ENCODE results near the gene FZR1.
"Not testable (repeated sequence)": the region's sequence is repeated elsewhere in the genome, so short reads cannot be mapped to it uniquely, and the experiment has no call there.

The FZR1 gene

DNA sequence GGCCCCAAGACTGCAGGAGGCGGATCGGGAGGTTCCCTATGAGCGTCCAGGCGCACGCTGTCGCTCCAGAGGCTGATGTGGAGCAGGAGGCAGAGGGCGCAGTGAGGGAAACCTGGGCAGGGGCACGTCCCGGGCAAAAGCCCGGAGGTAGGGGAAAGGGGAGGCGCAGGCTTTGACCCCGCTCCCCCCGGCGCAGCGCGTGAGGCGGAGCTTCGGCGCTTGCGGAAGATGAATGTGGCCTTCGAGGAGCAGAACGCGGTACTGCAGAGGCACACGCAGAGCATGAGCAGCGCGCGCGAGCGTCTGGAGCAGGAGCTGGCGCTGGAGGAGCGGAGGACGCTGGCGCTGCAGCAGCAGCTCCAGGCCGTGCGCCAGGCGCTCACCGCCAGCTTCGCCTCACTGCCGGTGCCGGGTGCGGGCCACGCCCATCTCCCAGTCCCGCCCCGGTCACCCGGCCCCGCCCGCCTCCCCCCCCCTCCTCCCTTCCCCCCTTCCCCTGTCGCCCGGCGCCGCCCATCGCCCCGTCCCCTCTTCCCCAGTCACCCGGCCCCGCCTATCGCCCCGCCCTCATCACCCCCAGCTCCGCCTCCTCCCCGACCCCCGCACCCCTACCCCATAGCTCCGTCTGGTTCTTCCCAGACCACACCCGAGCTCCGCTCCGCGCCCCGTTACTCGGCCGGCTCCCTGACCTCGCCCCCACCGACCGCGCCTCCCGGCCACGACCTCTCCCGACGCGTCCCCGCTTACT, 70.8 kb downstream of the FZR1 start:
- peak; percentile 16 for DNase-seq

DNA sequence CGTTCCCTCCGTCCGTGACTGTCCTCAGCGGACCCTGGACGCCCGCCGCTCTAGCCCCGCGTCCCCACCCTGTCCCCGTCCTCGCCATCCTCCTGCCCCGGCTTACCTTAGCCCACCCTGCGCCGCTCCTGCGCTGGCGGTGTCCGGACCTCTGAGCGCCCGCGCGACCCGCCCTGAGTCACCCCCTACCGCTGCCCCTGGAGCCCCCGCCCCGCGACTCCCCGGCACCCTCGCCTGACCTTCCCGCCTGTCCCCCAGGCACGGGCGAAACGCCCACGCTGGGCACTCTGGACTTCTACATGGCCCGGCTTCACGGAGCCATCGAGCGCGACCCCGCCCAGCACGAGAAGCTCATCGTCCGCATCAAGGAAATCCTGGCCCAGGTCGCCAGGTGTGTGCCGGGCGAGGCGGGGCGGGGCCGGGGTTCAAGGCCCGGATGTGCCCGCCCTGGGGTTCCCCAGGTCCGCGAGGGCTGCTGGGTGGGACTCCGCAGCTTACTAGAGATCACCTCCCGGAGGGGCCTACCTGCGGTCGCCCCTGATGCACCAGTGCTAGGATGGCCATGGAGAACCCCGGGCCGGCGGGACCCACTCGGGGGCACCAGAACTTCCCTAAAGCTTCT, 71.7 kb downstream of the FZR1 start:
- no peak for DNase-seq

DNA sequence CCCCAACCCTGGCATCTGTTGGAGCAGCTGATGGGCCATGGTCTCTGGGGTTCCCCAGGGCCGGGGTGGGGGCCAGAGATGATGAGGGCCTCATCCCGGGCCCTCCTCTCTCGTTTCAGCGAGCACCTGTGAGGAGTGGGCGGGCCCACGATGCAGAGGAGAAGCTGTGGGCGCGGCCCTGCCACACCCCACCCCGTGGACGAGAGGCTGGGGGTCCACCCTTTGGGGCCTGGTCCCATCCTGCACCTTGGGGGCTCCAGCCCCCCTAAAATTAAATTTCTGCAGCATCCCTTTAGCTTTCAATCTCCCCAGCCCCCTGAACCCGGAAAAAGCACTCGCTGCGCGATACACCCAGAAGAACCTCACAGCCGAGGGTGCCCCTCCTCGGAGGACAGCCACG, 72.3 kb downstream of the FZR1 start:
- DNase-seq, result no peak

DNA sequence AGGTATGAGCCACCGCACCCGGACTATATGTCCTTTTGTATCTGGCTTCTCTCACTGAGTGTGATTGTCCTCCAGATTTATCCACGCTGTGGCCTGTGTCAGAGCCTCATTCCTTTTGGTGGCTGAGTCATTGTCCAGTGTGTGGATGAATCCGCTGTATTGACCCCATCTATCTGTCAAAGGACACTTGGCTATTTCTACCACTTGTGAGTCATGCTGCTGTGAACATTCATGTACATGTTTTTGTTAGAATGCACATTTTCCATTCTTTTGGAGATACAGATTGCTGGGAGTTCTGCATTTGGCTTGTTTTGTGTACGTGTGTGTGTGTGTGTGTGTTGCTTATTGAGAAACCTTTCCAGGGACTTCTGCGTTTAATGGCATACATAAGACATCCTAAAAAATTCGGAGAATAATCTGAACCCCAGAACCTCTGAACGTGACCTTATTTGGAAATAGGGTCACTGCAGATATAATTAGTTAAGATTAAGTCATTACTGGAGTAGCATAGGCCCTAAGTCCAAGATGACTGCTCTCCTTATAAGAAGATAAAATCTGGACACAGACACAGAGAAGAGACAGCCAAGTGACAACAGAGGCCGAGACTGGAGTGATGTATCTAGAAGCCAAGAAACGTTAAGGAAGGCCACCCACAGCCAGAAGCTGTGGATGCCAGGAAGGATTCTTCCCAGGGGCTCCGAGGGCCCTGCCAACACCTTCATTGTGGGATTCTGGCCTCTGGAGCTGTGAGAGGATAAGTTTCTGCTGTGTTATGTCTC, 74.2 kb downstream of the FZR1 start:
- DNase-seq, result no peak

DNA sequence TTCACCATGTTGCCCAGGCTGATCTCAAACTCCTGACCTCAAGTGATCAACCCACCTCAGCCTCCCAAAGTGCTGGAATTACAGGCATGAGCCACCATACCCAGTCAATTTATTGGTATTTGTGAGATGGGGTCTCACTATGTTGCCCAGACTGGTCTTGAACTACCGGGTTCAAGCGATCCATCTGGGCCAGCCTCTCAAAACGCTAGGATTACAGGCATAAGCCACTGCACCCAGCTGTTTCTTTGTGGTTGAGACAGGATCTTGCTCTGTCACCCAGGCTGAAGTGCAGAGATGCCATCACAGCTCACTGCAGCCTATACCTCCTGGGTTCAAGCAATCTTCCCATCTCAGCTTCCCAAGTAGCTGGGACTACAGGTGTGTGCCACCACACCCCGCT, 75.7 kb downstream of the FZR1 start:
- DNase-seq, result not testable (repeated sequence)

DNA sequence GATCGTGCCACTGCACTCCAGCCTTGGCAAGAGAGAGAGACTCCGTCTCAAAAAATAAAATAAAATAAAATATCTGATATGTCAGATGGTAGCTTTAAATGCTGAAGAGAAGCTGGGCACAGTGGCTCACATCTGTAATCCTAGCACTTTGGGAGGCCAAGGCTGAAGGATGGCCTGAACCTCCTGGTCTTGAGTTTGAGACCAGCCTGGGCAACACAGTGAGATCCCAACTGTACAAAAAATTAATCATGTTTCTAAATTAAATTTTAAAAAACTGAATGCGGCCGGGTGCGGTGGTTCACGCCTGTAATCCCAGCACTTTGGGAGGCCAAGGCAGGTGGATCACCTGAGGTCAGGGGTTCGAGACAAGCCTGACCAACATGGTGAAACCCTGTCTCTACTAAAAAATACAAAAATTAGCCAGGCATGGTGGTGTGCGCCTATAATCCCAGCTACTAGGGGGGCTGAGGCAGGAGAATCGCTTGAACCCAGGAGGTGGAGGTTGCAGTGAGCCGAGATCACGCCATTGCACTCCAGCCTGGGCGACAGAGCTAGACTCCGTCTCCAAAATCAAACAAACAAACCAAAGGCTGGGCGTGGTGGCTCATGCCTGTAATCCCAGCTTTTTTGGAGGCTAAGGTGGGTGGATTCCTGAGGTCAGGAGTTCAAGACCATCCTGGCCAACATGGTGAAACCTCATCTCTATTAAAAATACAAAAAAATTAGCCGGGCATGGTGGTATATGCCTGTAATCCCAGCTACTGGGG, 78.1 kb downstream of the FZR1 start:
- not testable (repeated sequence) for DNase-seq

DNA sequence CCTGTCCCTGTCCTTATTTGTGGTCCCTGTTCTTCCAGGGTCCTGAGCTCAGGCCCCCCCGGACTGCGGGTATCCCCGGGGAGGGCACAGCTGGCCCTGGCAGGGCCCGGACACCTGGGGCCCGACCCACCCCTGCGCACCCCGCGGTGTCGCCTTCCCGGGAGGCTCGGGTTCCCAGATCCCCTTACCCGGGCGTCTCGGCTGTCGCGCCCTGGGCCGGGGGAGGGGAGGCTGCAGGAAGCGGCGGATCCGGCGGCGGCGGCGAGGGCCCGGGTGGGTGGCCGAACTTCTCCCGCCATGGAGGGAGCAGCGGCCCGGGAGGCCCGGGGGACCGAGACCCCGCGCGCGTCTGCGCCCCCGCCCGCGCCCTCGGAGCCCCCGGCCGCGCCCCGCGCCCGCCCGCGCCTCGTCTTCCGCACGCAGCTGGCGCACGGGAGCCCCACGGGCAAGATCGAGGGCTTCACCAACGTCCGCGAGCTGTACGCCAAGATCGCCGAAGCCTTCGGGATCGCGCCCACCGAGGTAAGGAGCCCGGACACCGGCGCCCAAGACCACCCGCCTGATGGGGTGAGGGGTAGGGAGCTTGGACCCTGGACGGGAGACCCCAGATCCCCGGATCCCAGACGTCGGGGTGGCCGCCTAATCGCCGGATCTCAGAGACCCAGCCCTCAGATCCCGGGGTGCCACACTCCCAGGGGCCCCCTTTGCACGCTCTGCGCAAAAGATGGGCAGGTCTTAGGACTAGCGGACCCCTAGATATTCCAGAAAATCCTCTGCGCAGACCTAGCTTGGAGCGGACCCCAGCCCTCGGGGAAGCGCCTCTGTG, 79.4 kb downstream of the FZR1 start, which contains the start of gene GIPC3:
TSS of gene GIPC3 (plus strand) at position 178 of the 826 bp plus-strand sequence. CDS start at position 298, 120 bp downstream.
- no peak for DNase-seq

DNA sequence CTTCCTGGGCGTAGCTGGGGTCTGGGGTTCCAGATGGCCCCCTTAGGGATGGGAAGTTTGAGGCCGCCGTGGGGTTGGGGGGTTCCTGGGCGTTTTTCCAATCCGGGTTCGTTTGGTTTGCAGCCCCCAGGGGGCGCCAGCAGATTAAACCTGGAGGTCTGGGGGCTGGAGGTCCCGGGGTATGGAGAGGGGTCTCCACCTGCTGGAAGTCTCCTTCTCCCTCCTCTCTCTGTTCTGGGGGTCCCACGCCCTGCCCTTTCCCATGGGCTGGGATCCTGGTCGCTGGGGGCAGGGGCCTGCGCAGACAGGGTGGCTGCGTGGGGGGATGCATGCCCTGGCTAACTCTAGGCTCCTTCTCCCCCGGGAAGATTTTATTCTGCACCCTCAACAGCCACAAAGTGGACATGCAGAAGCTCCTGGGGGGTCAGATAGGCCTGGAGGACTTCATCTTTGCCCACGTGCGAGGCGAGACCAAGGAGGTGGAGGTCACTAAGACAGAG, 80.1 kb downstream of the FZR1 start:
- DNase-seq, result no peak

DNA sequence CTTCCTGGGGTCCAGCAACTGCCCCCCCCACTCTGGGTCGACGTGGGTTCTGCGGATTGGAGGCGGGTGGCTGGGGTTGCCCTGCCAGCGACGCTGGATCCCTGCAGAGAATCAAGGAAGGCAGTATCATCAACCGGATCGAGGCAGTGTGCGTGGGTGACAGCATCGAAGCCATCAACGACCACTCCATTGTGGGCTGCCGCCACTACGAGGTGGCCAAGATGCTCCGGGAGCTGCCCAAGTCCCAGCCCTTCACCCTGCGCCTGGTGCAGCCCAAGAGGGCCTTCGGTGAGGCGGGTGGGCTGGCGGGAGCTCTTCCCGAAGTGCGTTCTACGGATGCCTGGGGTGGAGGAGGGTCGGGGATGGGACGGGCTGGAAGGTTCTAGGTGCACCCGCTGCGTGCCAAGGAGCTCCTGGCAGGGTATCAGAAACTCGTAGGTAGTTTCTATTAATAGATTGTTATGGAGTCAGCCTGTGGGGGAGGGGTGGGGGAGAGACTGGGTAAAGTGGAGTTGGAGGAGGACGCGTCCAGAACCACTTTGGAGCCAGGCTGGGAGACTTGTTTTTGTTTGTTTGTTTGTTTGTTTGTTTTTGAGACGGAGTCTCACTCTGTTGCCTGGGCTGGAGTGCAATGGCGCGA, 80.7 kb downstream of the FZR1 start:
- no peak for DNase-seq
